Activated T-helper 17 cell treated with anti-CD3 and anti-CD28 coated beads, Interleukin-2, amount 50 U/mL, for 72 hours (primary cell): ENCODE results near the gene GPATCH8. TPM values are rescaled to one million over a fixed set of nuclear protein-coding genes. Genes with fewer than 3 reads are reported as not detected.

ENCODE experiments used
- ATAC-seq: fragments of 150-1000 bp; cut with Tn5 transposase; replicated peaks from 2 replicates; pipeline ENCODE4 v1.10.0; 2021; ENCODE audit warnings: mild to moderate bottlenecking, moderate library complexity
- H3K27ac Mint-ChIP-seq: one replicate; pipeline ENCODE4 v1.8.0; 2022; ENCODE audit warnings: mixed read lengths
- H3K27me3 Mint-ChIP-seq: one replicate; pipeline ENCODE4 v1.8.0; 2022; ENCODE audit warnings: mixed read lengths
- H3K36me3 Mint-ChIP-seq: one replicate; pipeline ENCODE4 v1.8.0; 2022; ENCODE audit warnings: low read depth, mild to moderate bottlenecking, mixed read lengths
- H3K4me1 Mint-ChIP-seq: one replicate; pipeline ENCODE4 v1.8.0; 2022; ENCODE audit warnings: mixed read lengths
- H3K4me3 Mint-ChIP-seq: one replicate; pipeline ENCODE4 v1.8.0; 2022; ENCODE audit warnings: mild to moderate bottlenecking, mixed read lengths
- H3K9me3 Mint-ChIP-seq: one replicate; pipeline ENCODE4 v1.8.0; 2022; ENCODE audit warnings: mixed read lengths
- total RNA-seq, 2 donors: library from RNA; stranded (reverse); gene quantifications; one replicate each; pipeline ENCODE4 v1.2.3, GENCODE V29; 2022

Gene GPATCH8
- total RNA-seq, 2 donors from 2014 or later = 40.3 to 43.7 TPM

DNA sequence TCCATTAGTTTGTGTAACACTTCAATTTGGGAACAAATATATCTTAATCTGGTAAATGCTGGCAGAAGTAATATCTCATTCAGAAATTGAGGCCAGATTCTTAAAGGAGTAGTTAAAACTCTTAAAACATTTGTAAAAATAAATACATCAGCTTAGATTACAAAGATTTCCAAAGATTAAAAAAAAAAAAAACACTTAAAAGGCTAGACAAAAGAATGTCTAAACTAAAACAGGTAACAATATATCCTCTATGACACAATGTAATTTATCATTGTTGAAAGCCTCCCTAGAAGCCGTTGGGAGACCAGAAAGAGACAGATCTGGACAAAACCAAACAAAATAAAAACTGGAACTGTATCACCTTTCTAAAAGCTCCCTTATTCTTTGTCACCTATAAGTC, 3.5 kb downstream of the GPATCH8 start:
- Mint-ChIP-seq H3K36me3 (peaks cover 27% of the 10 kb centered on the region), H3K9me3 (no peaks in the 10 kb centered on the region), H3K4me3 (peak overlapping the region; percentile 96), H3K27ac (no peak overlapping the region), H3K4me1 (peaks cover 24% of the 10 kb centered on the region), H3K27me3 (no peaks in the 10 kb centered on the region)
- no peak for ATAC-seq

- H3K4me3 Mint-ChIP-seq = no peak overlapping the region
- H3K4me1 Mint-ChIP-seq = peaks cover 38% of the 10 kb centered on the region
- no peak for ATAC-seq
- no peaks in the 10 kb centered on the region for H3K9me3 Mint-ChIP-seq
- no peaks in the 10 kb centered on the region for H3K27me3 Mint-ChIP-seq
- H3K27ac Mint-ChIP-seq = no peak overlapping the region
- peaks cover 29% of the 10 kb centered on the region for H3K36me3 Mint-ChIP-seq
These were observed 6.4 kb downstream of the GPATCH8 start for GRCh38 chr17:44496815-44497214.

DNA sequence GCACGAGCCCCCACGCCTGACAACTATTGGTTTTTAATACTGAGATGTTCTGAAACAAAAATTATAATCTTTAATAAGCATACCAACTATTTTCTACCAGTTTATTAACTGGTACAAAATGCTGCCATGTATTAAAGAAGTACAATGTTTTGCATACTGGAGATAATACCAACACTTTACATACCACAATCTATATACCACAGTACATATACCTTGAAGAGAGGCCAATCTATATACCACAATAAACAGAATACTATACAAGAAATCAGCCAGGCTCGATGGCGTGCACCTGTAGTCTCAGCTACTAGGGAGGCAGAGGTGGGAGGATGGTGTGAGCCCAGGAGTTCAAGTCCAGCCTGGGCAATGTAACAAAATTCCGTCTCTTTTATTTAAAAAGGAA, 9.9 kb downstream of the GPATCH8 start:
- H3K36me3 Mint-ChIP-seq = peaks cover 36% of the 10 kb centered on the region
- H3K27me3 Mint-ChIP-seq = no peaks in the 10 kb centered on the region
- H3K4me3 Mint-ChIP-seq = no peak overlapping the region
- no peak overlapping the region for H3K27ac Mint-ChIP-seq
- H3K4me1 Mint-ChIP-seq = peaks cover 41% of the 10 kb centered on the region
- no peaks in the 10 kb centered on the region for H3K9me3 Mint-ChIP-seq
- no peak for ATAC-seq

DNA sequence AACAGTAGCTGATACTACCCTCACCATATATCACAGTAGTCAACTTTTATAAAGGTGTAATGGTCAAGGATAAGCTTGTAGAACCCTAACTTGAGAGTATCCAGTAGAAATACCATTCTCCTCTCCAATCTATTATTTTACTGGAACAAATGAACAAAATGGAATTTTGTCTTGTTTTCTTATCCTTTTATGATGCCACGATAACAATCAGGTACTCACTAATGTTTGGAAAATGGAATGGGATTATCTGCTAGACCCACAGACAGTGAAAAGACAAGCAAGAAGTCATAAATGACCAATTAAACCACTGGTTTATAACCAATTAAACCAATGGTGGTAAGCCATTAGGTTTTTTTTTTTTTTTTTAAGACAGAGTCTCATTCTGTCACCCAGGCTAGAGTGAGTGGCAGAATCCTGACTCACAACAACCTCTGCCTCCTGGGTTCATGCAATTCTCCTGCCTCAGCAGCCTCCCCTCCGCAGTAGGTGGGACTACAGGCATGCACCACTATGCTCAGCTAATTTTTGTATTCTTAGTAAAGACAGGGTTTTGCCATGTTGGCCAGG, 10.4 kb downstream of the GPATCH8 start:
- no peak for ATAC-seq
- peaks cover 37% of the 10 kb centered on the region for H3K4me1 Mint-ChIP-seq
- no peaks in the 10 kb centered on the region for H3K9me3 Mint-ChIP-seq
- peaks cover 35% of the 10 kb centered on the region for H3K36me3 Mint-ChIP-seq
- H3K4me3 Mint-ChIP-seq = no peak overlapping the region
- no peaks in the 10 kb centered on the region for H3K27me3 Mint-ChIP-seq
- no peak overlapping the region for H3K27ac Mint-ChIP-seq

DNA sequence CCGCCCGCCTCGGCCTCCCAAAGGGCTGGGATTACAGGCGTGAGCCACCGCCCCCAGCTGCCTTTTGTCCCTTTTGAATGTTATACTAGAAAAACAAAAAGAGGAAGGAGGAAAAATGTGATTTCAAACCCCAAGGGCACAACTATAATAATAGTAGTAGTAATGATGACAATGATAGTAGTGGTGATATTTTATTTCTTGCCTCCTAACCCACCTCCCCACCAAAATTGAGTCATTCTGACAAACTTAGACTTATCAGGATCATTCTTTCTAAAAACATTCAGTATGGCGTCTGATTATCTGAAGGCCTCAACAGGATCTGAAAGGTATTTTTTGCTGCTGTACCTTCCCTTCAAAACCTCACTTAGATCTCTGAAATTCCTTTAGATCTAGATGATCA, 13.6 kb downstream of the GPATCH8 start:
- Mint-ChIP-seq H3K9me3 (no peaks in the 10 kb centered on the region), H3K4me3 (no peak overlapping the region), H3K36me3 (peaks cover 44% of the 10 kb centered on the region), H3K27me3 (no peaks in the 10 kb centered on the region), H3K4me1 (peaks cover 37% of the 10 kb centered on the region), H3K27ac (no peak overlapping the region)
- no peak for ATAC-seq

DNA sequence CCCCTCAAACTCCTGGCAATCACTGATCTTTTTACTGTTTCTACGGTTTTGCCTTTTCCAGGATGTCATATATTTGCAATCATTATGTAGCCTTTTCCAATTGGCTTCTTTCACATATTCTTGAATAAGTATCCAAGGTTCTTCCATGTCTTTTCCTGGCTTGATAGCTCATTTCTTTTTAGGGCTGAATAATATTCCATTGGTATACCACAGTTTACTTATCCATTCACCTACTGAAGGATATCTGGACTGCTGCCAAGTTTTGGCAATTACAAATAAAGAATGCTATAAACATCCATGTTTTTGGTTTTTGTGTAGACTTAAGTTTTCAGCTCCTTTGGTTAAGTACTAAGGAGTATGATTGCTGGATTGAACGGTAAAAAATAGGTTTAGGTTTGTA, 16.0 kb downstream of the GPATCH8 start:
- no peaks in the 10 kb centered on the region for H3K27me3 Mint-ChIP-seq
- H3K4me1 Mint-ChIP-seq = peaks cover 24% of the 10 kb centered on the region
- H3K9me3 Mint-ChIP-seq = no peaks in the 10 kb centered on the region
- no peak overlapping the region for H3K27ac Mint-ChIP-seq
- peaks cover 35% of the 10 kb centered on the region for H3K36me3 Mint-ChIP-seq
- ATAC-seq = no peak
- no peak overlapping the region for H3K4me3 Mint-ChIP-seq

DNA sequence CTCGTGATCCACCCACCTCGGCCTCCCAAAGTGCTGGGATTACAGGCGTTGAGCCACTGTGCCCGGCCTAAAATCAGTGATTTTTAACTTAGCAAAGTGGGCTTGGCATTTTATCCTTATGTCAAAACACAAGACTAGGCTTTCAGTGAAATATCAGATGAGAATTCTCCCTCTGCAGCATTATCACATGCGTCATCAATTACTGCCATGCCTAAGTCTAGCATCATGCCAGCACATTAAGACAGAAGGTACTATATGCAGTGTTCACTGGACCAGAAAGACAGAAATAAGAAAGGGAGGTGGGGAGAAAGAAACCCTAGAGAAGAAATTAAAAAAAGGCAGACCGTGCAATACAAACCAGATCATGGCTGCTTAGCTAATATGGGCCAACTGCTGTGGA, 29.8 kb downstream of the GPATCH8 start:
- Mint-ChIP-seq H3K27ac (no peak overlapping the region), H3K4me1 (no peaks in the 10 kb centered on the region), H3K36me3 (peaks cover 57% of the 10 kb centered on the region), H3K9me3 (no peaks in the 10 kb centered on the region), H3K27me3 (no peaks in the 10 kb centered on the region), H3K4me3 (no peak overlapping the region)
- ATAC-seq = no peak

DNA sequence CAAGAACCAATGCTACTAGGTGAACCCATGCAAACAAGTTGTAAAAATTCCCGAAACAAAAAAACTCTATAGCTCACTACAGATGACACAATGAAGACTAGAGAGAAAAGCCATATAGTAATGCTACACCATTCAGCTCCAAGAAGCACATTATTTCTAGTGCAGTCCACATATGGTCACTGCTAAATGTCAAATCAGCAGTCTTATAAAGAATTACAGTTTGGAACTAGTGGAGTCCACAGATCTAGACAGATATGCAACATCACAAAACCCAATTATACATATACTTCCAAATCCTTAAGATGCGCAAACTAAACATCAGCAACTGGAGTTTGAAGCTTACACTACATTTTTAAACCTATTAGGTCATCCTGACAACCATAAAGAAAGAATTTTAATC, 33.5 kb downstream of the GPATCH8 start:
- H3K36me3 Mint-ChIP-seq = peaks cover 81% of the 10 kb centered on the region
- H3K4me1 Mint-ChIP-seq = peaks cover 4% of the 10 kb centered on the region
- H3K9me3 Mint-ChIP-seq = no peaks in the 10 kb centered on the region
- no peak overlapping the region for H3K4me3 Mint-ChIP-seq
- no peak for ATAC-seq
- H3K27ac Mint-ChIP-seq = no peak overlapping the region
- no peaks in the 10 kb centered on the region for H3K27me3 Mint-ChIP-seq

GRCh38 chr17:44467108-44467507, 36.1 kb downstream of the GPATCH8 start:
- Mint-ChIP-seq H3K27ac (no peak overlapping the region), H3K27me3 (no peaks in the 10 kb centered on the region), H3K4me1 (peaks cover 4% of the 10 kb centered on the region), H3K9me3 (no peaks in the 10 kb centered on the region), H3K36me3 (peaks cover 81% of the 10 kb centered on the region), H3K4me3 (no peak overlapping the region)
- no peak for ATAC-seq

GRCh38 chr17:44466339-44466738, 36.9 kb downstream of the GPATCH8 start:
- Mint-ChIP-seq H3K4me3 (no peak overlapping the region), H3K36me3 (peaks cover 82% of the 10 kb centered on the region), H3K27ac (no peak overlapping the region), H3K27me3 (no peaks in the 10 kb centered on the region), H3K4me1 (peaks cover 4% of the 10 kb centered on the region), H3K9me3 (no peaks in the 10 kb centered on the region)
- no peak for ATAC-seq

- H3K9me3 Mint-ChIP-seq = no peaks in the 10 kb centered on the region
- no peak overlapping the region for H3K27ac Mint-ChIP-seq
- no peaks in the 10 kb centered on the region for H3K27me3 Mint-ChIP-seq
- ATAC-seq = no peak
- H3K36me3 Mint-ChIP-seq = peaks cover 80% of the 10 kb centered on the region
- H3K4me3 Mint-ChIP-seq = no peak overlapping the region
- peaks cover 4% of the 10 kb centered on the region for H3K4me1 Mint-ChIP-seq
These were observed 37.3 kb downstream of the GPATCH8 start for GRCh38 chr17:44465897-44466296.

- no peaks in the 10 kb centered on the region for H3K9me3 Mint-ChIP-seq
- ATAC-seq = no peak
These were observed 37.9 kb downstream of the GPATCH8 start for GRCh38 chr17:44465276-44465675.

GRCh38 chr17:44464037-44464436, 39.2 kb downstream of the GPATCH8 start:
- Mint-ChIP-seq H3K9me3 (no peaks in the 10 kb centered on the region), H3K4me3 (no peak overlapping the region), H3K27ac (no peak overlapping the region), H3K4me1 (peaks cover 4% of the 10 kb centered on the region), H3K36me3 (peaks cover 72% of the 10 kb centered on the region), H3K27me3 (no peaks in the 10 kb centered on the region)
- ATAC-seq = no peak

More at GRCh38 chr17:44465276-44465675, 37.9 kb downstream of the GPATCH8 start:
- H3K36me3 Mint-ChIP-seq = peaks cover 80% of the 10 kb centered on the region
- H3K4me1 Mint-ChIP-seq = peaks cover 4% of the 10 kb centered on the region
- no peak overlapping the region for H3K27ac Mint-ChIP-seq
- no peak overlapping the region for H3K4me3 Mint-ChIP-seq
- H3K27me3 Mint-ChIP-seq = no peaks in the 10 kb centered on the region

GRCh38 chr17:44451832-44452231, 51.4 kb downstream of the GPATCH8 start:
- Mint-ChIP-seq H3K36me3 (peaks cover 23% of the 10 kb centered on the region), H3K4me1 (peaks cover 5% of the 10 kb centered on the region), H3K27me3 (no peaks in the 10 kb centered on the region), H3K9me3 (no peaks in the 10 kb centered on the region), H3K4me3 (no peak overlapping the region), H3K27ac (no peak overlapping the region)
- ATAC-seq = no peak

DNA sequence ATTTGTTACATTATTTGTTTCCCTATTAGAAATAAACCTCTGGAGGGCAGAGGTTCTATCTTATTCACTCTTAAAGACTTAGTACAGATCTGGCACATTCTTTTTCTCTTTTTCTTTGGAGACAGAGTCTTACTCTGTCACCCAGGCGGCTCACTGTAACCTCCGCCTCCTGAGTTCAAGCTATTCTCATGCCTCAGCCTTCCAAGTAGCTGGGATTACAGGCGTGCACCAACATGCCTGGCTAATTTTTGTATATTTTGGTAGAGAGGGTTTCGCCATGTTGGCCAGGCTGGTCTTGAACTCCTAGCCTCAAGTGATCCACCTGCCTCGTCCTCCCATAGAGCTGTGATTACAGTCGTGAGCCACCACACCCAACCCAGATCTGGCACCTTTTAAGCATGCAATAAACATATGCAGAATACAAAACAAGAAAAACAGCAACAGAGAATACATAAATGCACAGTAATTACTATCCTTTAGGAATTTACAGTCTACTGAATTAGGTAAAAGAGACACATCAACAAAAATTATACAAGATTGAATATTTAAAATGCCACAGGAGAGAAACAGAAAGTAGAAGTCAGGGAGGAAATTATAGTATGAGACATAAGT, 52.1 kb downstream of the GPATCH8 start:
- Mint-ChIP-seq H3K27me3 (no peaks in the 10 kb centered on the region), H3K4me1 (peaks cover 5% of the 10 kb centered on the region), H3K27ac (peak overlapping the region; percentile 3), H3K9me3 (no peaks in the 10 kb centered on the region), H3K36me3 (peaks cover 23% of the 10 kb centered on the region), H3K4me3 (no peak overlapping the region)
- no peak for ATAC-seq
